NCI-H526 treated with DMSO at 0.1 percent for 48 hours (cell line): ENCODE data around the gene CD36.
"Not testable (repeated sequence)": the region's sequence is repeated elsewhere in the genome, so short reads cannot be mapped to it uniquely, and the experiment has no call there.

Experiments
- DNase-seq: peaks from one replicate; lab custom pipeline; 2025; lab: John Stamatoyannopoulos, UW

The CD36 gene

DNA sequence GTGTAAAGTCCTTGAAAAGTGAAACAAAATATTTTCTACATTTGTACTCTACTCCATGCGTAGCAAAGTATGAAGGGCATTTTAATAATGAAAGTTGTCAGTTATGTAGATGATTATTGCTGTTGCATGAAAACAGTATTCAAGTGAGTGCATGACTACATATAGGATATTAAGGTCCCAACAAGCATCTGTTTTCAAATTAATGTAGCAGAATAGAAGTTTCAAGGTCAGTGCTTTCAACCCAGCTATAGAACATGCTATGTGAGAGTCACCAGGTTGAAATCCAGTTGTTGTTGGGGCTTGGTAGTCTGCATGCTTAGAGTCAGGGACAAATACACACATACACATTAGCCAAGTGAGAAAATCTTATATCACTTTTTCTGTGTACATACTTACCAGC is 14.8 kb downstream of the CD36 start:
- no peak for DNase-seq

- DNase-seq = no peak
Measured at GRCh38 chr7:80654887-80655340, 16.5 kb downstream of the CD36 start.

DNA sequence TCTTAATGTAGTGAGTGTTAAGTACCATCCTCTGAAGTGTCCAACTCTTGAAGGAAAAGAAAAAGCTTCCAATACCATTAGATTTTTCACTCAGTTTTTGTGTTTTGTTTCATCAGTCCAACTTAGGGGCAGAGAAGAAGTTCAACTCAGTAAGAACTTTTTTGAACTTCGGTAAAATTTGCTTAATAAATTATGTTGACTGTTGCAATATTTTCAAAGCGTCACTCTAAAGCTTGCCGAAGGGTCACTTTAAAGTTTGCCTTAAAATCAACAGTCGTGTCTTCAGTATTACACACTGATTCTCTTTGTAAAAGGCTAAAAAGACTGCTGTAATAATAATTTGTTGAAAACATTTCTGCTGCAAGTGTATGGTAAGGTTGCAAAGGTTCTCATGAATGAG is 17.6 kb downstream of the CD36 start:
- no peak for DNase-seq

GRCh38 chr7:80659120-80660055 is 20.9 kb downstream of the CD36 start:
- peak; percentile 44 for DNase-seq

- no peak for DNase-seq
Measured at GRCh38 chr7:80660939-80661338, 22.5 kb downstream of the CD36 start.

DNA sequence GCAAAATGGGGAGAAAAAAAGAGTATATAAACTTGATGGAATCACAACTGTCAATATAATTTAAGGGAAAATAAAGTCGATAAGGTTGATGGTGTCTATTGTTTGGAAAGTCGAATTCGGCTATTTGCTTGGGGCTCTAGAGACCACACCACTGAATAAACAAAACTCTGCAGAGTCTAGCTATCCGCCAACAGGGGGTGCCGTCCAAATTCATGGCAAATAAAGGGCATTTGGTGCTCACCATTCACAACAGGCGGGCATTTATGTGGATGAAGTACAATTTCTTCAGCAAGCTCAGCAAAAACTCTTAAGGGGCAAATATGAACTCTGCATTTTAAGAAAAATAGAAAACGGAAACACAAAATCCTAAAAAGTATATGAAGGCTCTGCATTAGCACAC is 23.3 kb downstream of the CD36 start:
- DNase-seq = no peak

DNA sequence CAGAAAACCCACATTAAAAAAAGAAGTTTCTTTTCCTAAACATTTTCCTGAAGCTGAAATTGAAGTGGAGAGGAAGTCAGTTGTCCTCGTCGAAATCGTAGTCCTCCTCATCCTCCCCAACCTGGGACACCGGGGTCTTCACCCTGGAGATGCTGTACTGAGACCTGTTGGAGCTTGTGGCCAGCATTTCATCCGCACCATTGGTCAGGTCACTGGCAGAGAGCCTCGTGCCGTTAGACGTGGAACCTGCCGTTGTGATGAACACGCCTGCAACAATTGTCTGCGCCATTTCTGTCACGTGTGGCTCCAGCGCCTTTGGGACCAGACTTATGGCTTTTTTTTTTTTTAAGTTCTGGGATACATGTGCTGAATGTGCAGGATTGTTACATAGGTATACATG is 23.8 kb downstream of the CD36 start:
- no peak for DNase-seq

DNA sequence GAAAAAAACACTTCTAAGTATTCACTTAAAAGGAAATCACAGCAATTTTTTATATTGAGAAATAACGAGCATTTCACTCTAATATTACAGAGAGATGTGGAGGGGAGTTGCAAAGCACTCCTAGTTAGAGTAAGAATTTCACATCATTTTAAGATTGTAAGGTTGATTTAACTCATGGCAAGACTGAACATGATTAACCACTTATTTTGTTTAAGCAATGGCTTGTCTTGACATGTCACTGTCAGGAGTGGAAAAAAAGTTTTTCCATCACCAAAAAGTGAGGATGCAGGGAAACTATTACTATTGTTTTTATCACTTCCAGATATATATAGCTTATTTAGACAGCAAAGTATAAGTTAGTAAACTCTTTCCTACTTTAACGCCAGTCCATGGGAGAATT is 27.1 kb downstream of the CD36 start:
- no peak for DNase-seq

DNA sequence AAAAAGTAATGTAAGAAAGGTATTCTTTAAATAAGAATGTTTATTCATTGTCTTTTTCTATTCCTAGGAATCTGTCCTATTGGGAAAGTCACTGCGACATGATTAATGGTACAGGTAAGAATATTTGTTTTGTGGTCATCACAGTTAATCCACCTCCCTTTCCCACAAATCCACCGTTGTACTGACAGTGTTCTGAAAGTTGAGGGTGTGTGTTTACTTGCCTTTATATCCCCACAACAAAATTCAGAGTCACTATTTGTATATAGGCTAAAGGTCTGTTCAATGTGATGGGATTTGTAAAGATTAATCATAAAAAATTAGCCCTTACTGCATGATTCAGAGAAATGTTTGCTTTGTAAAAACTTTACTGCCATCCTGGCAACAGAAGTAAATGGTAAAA is 27.9 kb downstream of the CD36 start:
- no peak for DNase-seq

- not testable (repeated sequence) for DNase-seq
Measured at GRCh38 chr7:80669367-80669766, 30.9 kb downstream of the CD36 start.

GRCh38 chr7:80671744-80672143 is 33.3 kb downstream of the CD36 start:
- DNase-seq = no peak

DNA sequence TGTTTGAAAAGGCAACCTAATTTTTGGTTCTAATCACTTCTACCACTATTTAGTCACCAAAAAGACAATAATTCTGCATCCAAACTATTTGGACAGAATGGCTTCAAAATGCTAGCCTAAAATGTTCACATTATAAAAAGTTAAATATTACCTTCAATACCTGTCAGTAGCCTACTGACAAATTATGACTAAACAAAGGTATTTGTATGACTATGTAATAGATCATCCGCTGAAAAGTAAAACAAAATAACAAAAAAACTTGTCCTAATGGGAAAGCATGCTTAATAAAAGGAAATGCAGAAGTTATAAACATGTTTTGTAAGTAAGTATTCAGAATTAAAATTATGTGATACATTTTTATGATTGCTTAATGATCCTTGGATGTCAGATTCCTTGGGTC is 36.6 kb downstream of the CD36 start:
- DNase-seq = no peak

DNA sequence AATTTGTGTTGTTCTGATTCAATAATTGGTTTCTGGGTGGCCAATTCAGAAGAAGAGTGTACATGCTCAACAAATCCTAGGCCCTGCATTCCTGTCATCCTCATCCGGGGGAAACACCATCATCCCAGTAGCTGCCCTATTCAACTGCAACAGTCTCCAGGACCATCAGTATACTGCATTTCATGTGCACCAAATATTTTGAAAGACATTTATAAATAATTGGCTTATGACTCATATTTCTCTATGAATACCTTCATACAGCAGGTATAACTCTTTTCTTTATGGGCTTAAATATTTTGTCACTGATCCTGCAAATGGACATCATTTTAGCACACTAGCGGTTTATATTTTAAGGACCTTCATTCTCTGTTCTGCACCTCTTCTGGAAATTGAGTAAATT is 38.0 kb downstream of the CD36 start:
- no peak for DNase-seq

DNA sequence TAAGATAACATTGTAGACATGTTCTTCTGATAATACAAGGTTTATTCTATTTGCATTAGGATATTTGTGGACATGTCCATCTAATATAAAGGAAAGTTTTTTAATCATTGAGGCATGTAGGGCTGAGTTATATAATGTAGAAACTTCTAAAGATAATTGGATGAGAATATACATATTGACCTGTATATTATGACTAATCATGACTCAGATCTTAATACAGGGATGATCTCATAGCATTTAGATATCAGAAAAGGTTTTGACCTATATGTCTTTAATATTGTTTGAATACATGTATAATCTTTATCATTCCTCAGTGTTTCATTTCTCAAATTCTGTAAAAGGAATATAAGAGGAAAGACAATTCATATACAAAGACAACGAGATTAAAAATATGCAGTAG is 39.2 kb downstream of the CD36 start:
- DNase-seq = no peak

- DNase-seq = no peak
Measured at GRCh38 chr7:80678707-80679106, 40.3 kb downstream of the CD36 start.

- DNase-seq = no peak
Measured at GRCh38 chr7:80679921-80680907, 41.8 kb downstream of the CD36 start.

DNA sequence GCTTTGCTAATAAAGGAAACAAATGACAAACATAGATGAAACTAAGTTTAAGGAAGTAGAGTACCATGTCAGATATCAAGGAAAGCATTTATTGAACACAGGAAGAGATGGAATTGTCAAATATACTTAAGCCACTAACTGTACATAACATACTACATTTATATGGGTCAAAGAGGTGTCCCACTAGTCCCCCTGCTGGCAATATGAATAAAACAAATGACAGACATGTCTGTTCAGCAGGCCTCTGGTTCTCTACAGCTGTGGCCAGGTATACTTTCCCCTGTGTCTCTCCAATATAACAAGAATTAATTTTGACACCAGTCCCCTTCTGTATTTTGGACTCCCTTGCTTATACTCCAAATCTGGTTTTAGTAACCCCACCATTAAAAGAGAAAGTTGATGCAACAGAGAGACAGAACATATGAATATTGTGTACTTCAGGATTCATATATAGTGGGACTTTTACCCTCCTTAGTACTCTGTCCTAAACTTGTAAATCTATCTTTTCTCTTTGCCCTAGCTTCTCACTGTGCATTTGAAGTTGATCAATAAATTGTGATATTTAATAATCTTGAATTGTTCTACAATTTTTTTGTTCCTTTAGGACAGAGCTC is 42.9 kb downstream of the CD36 start:
- peak; percentile 24 for DNase-seq

- no peak for DNase-seq
Measured at GRCh38 chr7:80682744-80683143, 44.3 kb downstream of the CD36 start.

DNA sequence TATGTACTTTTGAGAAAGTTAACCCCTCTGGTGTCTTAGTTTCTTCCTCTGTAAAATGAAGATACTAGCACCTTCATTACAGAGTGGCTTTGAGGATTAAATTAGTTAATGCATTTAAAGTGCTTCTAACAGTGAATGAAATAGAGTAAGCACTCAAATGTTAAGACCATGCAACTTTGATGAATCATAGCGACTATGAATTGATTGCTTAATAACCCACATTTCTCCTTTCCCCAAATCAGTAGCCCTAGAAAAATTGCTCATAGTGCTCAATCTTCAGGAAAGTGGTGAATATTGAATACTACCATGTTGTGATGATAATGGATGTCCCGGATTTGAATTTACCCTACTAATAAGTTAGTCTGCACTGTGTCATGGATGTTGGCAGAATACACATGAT is 48.1 kb downstream of the CD36 start:
- DNase-seq = no peak

GRCh38 chr7:80699045-80699638 is 60.7 kb downstream of the CD36 start:
- DNase-seq = peak; percentile 75

GRCh38 chr7:80699721-80700256 is 61.3 kb downstream of the CD36 start:
- DNase-seq = no peak

- no peak for DNase-seq
Measured at GRCh38 chr7:80703272-80703671, 64.8 kb downstream of the CD36 start.
